Ishikawa (cell line): ENCODE measurements around the gene TSEN15.

Experiments
- CEBPB ChIP-seq: IDR thresholded peaks from 2 replicates; pipeline ENCODE4 v1.6.1; 2012
- CREB1 ChIP-seq: IDR thresholded peaks from 2 replicates; pipeline ENCODE4 v1.6.1; 2012; ENCODE audit warnings: low read depth
- EGR1 ChIP-seq: IDR thresholded peaks from 2 replicates; pipeline ENCODE4 v1.6.1; 2012
- EP300 ChIP-seq: IDR thresholded peaks from 2 replicates; pipeline ENCODE4 v1.6.1; 2012; ENCODE audit warnings: borderline replicate concordance
- FOXM1 ChIP-seq: IDR thresholded peaks from 2 replicates; pipeline ENCODE4 v1.6.1; 2012; ENCODE audit warnings: low read depth, borderline replicate concordance
- MAX ChIP-seq: IDR thresholded peaks from 2 replicates; pipeline ENCODE4 v1.6.1; 2012
- NFIC ChIP-seq: IDR thresholded peaks from 2 replicates; pipeline ENCODE4 v1.6.1; 2012
- RAD21 ChIP-seq: IDR thresholded peaks from 2 replicates; pipeline ENCODE4 v1.6.1; 2012; ENCODE audit warnings: low read depth
- REST ChIP-seq: IDR thresholded peaks from 2 replicates; pipeline ENCODE4 v1.6.1; 2012; ENCODE audit warnings: low read depth, mild to moderate bottlenecking
- TAF1 ChIP-seq: IDR thresholded peaks from 2 replicates; pipeline ENCODE4 v1.6.1; 2012; ENCODE audit warnings: low read depth, mild to moderate bottlenecking
- TCF12 ChIP-seq: IDR thresholded peaks from 2 replicates; pipeline ENCODE4 v1.6.1; 2012; ENCODE audit warnings: low read depth
- TEAD4 ChIP-seq: IDR thresholded peaks from 2 replicates; pipeline ENCODE4 v1.6.1; 2012
- USF1 ChIP-seq: IDR thresholded peaks from 2 replicates; pipeline ENCODE4 v1.6.1; 2012
- YY1 ChIP-seq: IDR thresholded peaks from 2 replicates; pipeline ENCODE4 v1.6.1; 2012; ENCODE audit warnings: low read depth
- ZBTB7A ChIP-seq: IDR thresholded peaks from 2 replicates; pipeline ENCODE4 v1.6.1; 2012; ENCODE audit warnings: low read depth

Gene TSEN15

DNA sequence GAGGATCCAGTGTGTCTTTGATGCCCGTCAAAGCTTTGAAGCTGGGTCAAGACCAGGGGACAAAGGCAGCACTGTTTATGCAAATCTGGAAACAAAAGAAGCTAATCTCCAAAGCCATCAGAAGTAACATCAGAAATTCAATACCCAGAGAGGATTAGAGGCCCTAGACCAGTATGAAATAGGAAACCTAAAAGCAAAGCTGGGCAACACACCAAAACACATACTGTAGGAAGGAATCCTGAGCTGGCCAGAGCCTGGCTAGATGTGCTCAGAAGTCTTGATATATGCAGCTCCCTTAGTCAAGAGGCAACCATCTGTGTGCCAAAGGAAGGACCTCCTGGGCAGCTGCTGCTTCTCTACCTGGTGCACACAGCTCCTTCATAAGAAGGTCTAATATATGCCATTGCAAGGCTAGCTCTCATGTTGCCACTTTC, 26.3 kb upstream of the TSEN15 start:
- TF ChIP-seq NFIC (peak; percentile 93), REST (no peak; the same call in 1 of the 2 replicates), MAX (peak; percentile 66; the same call in 1 of the 2 replicates), YY1 (0 out of 2 replicates have a peak, but pooled peaks have one; percentile 49), EP300 (peak; percentile 93; the same call in 1 of the 2 replicates), TAF1 (no peak), TCF12 (peak; percentile 91), USF1 (no peak), EGR1 (no peak), CREB1 (no peak), RAD21 (no peak; the same call in 1 of the 2 replicates), TEAD4 (peak; percentile 68; the same call in 1 of the 2 replicates), CEBPB (no peak), FOXM1 (peak; percentile 79; the same call in 1 of the 2 replicates), ZBTB7A (no peak)

- TF ChIP-seq TEAD4, result no peak
- no peak for TF ChIP-seq RAD21
- TF ChIP-seq TAF1, result no peak
- no peak for TF ChIP-seq CREB1
- no peak for TF ChIP-seq REST
- TF ChIP-seq FOXM1, result no peak
- TF ChIP-seq YY1, result no peak
- no peak for TF ChIP-seq EP300
- no peak for TF ChIP-seq USF1
- TF ChIP-seq TCF12, result no peak
- no peak for TF ChIP-seq NFIC
- TF ChIP-seq CEBPB, result no peak
- TF ChIP-seq MAX, result no peak
- TF ChIP-seq ZBTB7A, result no peak
- TF ChIP-seq EGR1, result no peak
Observed at GRCh38 chr1:184027826-184028695, 23.5 kb upstream of the TSEN15 start.

GRCh38 chr1:184028854-184029623, 22.5 kb upstream of the TSEN15 start:
- TF ChIP-seq CEBPB, result no peak
- no peak for TF ChIP-seq TEAD4
- TF ChIP-seq YY1, result no peak
- TF ChIP-seq USF1, result no peak
- TF ChIP-seq EP300, result no peak
- TF ChIP-seq NFIC, result peak; percentile 88

GRCh38 chr1:184030433-184031091, 21.0 kb upstream of the TSEN15 start:
- TF ChIP-seq NFIC (no peak), EGR1 (no peak), TCF12 (no peak), TAF1 (no peak), YY1 (no peak), FOXM1 (no peak), TEAD4 (no peak)
